ENCODE results near the gene CLPTM1. TPM values are rescaled to one million over a fixed set of nuclear protein-coding genes. Genes with fewer than 3 reads are reported as not detected.

CLPTM1 gene
- total RNA-seq, 1 experiment from 2014 or later = 102 TPM

DNA sequence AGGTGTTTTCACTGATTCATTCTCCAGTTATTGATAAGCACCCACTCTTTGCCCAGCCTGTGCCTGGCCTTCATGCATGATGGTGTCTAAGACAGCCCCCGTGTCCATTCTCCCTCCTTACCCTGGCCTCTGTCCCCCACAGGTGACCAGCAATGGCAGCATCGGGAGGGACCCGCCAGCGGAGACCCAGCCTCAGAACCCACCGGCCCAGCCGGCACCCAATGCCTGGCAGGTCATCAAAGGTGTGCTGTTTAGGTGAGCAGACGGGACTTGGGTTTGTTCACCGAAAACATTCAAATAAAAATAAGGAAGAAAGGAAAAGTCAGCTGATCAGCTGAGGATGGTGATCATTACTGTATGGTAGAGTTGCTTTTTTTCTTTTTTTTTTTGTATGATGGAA is 6.6 kb downstream of the CLPTM1 start:
- no peak for ATAC-seq
- Histone ChIP-seq H3K9ac (ENCODE audit: low read length) (no peak overlapping the region), H4K20me1 (ENCODE audit: insufficient read depth) (no peaks in the 10 kb centered on the region), H3K79me2 (ENCODE audit: insufficient read depth, low read length) (peaks cover 60% of the 10 kb centered on the region), H3K9me2 (ENCODE audit: insufficient read depth) (no peaks in the 10 kb centered on the region), H3K9me3 (ENCODE audit: control insufficient read depth in 1 of 2, insufficient read depth in 1 of 2, low read depth in 1 of 2, low read length in 2 of 2) (no peaks in the 10 kb centered on the region), H3K4me2 (ENCODE audit: low read length) (no peak overlapping the region), H2AFZ (ENCODE audit: low read depth, low read length, poor library complexity, severe bottlenecking) (no peak overlapping the region), H3K27me3 (ENCODE audit: insufficient read depth, low read length) (no peaks in the 10 kb centered on the region), H3K4me3 (replicated peaks in 1 of 2; ENCODE audit: low read depth in 1 of 2, low read length in 2 of 2) (no peak overlapping the region), H3K27ac (ENCODE audit: low read depth, low read length) (no peak overlapping the region), H3K36me3 (ENCODE audit: control insufficient read depth in 1 of 2, insufficient read depth in 2 of 2, low read length in 2 of 2) (peaks cover 17 to 20% of the 10 kb centered on the region in 2 experiments; a peak in 3 of 4 replicates), H3K4me1 (ENCODE audit: control insufficient read depth in 1 of 2, insufficient read depth in 2 of 2, low read length in 2 of 2) (peaks cover 0 to 5% of the 10 kb centered on the region in 2 experiments; a peak in 2 of 4 replicates)
- POLR2A ChIA-PET = no interaction called here
- BruUV-seq (replicated peaks) = no TSS peak
- CTCF ChIA-PET = no interaction called here
- RAD21 ChIA-PET (ENCODE audit: low non-redundant PET in 1 of 2, low total read pairs in 2 of 2, uncharacterized antibody in 2 of 2, unreplicated experiment in 2 of 2) = interaction anchor here in 1 of 2 experiments (0.6 kb wide), 1 partner anchor 22 kb away, joined by 7 read pairs; no protein-coding TSS in a partner anchor
- DNase-seq (ENCODE audit: low read depth, low spot score) = no peak
- TF ChIP-seq SP1 (IDR thresholded peaks at IDR 0.05; ENCODE audit: low read depth) = no peak
- TF ChIP-seq ZFX (IDR thresholded peaks at IDR 0.05) = no peak
- TF ChIP-seq POLR2AphosphoS5 (IDR thresholded peaks at IDR 0.05; ENCODE audit: low read depth, low read length) = no peak
- TF ChIP-seq EZH2phosphoT487 (IDR thresholded peaks at IDR 0.05; ENCODE audit: borderline replicate concordance) = no peak
- no peak for TF ChIP-seq ZNF274 (IDR thresholded peaks at IDR 0.05; ENCODE audit: low read depth, low read length)
- TF ChIP-seq, protein P1, sequence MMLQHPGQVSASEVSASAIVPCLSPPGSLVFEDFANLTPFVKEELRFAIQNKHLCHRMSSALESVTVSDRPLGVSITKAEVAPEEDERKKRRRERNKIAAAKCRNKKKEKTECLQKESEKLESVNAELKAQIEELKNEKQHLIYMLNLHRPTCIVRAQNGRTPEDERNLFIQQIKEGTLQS (IDR thresholded peaks at IDR 0.05) = no peak
- TF ChIP-seq, protein P2, sequence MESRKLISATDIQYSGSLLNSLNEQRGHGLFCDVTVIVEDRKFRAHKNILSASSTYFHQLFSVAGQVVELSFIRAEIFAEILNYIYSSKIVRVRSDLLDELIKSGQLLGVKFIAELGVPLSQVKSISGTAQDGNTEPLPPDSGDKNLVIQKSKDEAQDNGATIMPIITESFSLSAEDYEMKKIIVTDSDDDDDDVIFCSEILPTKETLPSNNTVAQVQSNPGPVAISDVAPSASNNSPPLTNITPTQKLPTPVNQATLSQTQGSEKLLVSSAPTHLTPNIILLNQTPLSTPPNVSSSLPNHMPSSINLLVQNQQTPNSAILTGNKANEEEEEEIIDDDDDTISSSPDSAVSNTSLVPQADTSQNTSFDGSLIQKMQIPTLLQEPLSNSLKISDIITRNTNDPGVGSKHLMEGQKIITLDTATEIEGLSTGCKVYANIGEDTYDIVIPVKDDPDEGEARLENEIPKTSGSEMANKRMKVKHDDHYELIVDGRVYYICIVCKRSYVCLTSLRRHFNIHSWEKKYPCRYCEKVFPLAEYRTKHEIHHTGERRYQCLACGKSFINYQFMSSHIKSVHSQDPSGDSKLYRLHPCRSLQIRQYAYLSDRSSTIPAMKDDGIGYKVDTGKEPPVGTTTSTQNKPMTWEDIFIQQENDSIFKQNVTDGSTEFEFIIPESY (IDR thresholded peaks at IDR 0.05; ENCODE audit: extremely low read depth, insufficient replicate concordance, low read length) = no peak
- no peak for TF ChIP-seq SRF (IDR thresholded peaks at IDR 0.05; ENCODE audit: low read depth)
- no peak for TF ChIP-seq TCF7L2 (IDR thresholded peaks at IDR 0.05; ENCODE audit: borderline replicate concordance, extremely low read depth, insufficient read depth, insufficient read length)
- TF ChIP-seq, protein P3, sequence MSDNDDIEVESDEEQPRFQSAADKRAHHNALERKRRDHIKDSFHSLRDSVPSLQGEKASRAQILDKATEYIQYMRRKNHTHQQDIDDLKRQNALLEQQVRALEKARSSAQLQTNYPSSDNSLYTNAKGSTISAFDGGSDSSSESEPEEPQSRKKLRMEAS (IDR thresholded peaks at IDR 0.05) = no peak
- TF ChIP-seq CEBPB (IDR thresholded peaks at IDR 0.05; ENCODE audit: low read depth) = no peak
- TF ChIP-seq RAD21 (IDR thresholded peaks at IDR 0.05; ENCODE audit: low read depth) = no peak
- TF ChIP-seq, protein P4, sequence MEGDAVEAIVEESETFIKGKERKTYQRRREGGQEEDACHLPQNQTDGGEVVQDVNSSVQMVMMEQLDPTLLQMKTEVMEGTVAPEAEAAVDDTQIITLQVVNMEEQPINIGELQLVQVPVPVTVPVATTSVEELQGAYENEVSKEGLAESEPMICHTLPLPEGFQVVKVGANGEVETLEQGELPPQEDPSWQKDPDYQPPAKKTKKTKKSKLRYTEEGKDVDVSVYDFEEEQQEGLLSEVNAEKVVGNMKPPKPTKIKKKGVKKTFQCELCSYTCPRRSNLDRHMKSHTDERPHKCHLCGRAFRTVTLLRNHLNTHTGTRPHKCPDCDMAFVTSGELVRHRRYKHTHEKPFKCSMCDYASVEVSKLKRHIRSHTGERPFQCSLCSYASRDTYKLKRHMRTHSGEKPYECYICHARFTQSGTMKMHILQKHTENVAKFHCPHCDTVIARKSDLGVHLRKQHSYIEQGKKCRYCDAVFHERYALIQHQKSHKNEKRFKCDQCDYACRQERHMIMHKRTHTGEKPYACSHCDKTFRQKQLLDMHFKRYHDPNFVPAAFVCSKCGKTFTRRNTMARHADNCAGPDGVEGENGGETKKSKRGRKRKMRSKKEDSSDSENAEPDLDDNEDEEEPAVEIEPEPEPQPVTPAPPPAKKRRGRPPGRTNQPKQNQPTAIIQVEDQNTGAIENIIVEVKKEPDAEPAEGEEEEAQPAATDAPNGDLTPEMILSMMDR (IDR thresholded peaks at IDR 0.05 in 2 of 3, conservative IDR thresholded peaks at IDR 0.05 in 1 of 3; ENCODE audit: borderline replicate concordance in 1 of 3, insufficient read depth in 1 of 3, low read depth in 2 of 3, low read length in 2 of 3) = no peak
- no peak for TF ChIP-seq SIN3A (IDR thresholded peaks at IDR 0.05; ENCODE audit: low read depth)
- intact Hi-C loops (cut with micrococcal nuclease) = no loop called here
